Tibial nerve (tissue), 4 donors: Measurements from ENCODE around the gene CD37.

Experiments used
- EP300 ChIP-seq, 2 donors: sonication (generic); formaldehyde crosslinking; IDR thresholded peaks; one replicate each; pipeline ENCODE4 v1.6.1; 2017; ENCODE audit warnings: antibody characterized with exemption in 2 of 2, mild to moderate bottlenecking in 1 of 2
- POLR2A ChIP-seq, 2 donors: fragments of 450-650 bp; IDR thresholded peaks; one replicate each; pipeline ENCODE4 v1.6.1; 2017; ENCODE audit warnings: antibody characterized with exemption in 2 of 2, mild to moderate bottlenecking in 2 of 2, moderate library complexity in 2 of 2
- TF ChIP-seq, protein P1 (sequence below), 5 experiments: fragments of 200-600 bp in 3 of 5; fragments of 450-650 bp in 2 of 5; sonication (generic) in 3 of 5; IDR thresholded peaks; one replicate each; pipeline ENCODE4 v1.5.1; 2016 to 2019; ENCODE audit warnings: antibody characterized with exemption in 5 of 5, mild to moderate bottlenecking in 3 of 5, moderate library complexity in 2 of 5

DNA sequence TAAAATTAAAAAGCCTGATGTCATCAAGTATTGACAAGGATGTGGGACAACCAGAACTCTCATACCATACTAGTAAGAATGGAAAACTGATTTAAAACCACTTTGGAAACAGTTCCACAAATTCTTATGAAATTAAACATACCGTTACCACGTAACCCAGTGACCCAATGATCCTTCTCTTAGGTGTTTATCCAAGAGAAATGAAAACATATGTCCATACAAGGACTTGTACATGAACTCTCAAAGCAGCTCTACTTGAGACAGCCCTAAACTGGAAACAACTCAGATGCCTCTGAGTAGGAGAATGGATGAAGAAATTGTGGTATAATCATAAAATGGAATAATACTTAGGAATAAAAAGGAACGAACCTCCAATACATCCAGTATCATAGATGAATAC, 37.8 kb upstream of the CD37 start:
- TF ChIP-seq, protein P1, sequence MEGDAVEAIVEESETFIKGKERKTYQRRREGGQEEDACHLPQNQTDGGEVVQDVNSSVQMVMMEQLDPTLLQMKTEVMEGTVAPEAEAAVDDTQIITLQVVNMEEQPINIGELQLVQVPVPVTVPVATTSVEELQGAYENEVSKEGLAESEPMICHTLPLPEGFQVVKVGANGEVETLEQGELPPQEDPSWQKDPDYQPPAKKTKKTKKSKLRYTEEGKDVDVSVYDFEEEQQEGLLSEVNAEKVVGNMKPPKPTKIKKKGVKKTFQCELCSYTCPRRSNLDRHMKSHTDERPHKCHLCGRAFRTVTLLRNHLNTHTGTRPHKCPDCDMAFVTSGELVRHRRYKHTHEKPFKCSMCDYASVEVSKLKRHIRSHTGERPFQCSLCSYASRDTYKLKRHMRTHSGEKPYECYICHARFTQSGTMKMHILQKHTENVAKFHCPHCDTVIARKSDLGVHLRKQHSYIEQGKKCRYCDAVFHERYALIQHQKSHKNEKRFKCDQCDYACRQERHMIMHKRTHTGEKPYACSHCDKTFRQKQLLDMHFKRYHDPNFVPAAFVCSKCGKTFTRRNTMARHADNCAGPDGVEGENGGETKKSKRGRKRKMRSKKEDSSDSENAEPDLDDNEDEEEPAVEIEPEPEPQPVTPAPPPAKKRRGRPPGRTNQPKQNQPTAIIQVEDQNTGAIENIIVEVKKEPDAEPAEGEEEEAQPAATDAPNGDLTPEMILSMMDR (IDR thresholded peaks at IDR 0.05) = no peak
- TF ChIP-seq POLR2A (IDR thresholded peaks at IDR 0.05) (no peak), EP300 (IDR thresholded peaks at IDR 0.05) (no peak)
